HG03432 (cell line): ENCODE data around the gene DTL.

Experiments
- ATAC-seq: cut with Tn5 transposase; IDR thresholded peaks from one replicate; pipeline ENCODE4 v1.9.1; 2021; ENCODE audit warnings: mild to moderate bottlenecking, moderate library complexity; ENCODE audit not compliant: unreplicated experiment

Gene DTL

DNA sequence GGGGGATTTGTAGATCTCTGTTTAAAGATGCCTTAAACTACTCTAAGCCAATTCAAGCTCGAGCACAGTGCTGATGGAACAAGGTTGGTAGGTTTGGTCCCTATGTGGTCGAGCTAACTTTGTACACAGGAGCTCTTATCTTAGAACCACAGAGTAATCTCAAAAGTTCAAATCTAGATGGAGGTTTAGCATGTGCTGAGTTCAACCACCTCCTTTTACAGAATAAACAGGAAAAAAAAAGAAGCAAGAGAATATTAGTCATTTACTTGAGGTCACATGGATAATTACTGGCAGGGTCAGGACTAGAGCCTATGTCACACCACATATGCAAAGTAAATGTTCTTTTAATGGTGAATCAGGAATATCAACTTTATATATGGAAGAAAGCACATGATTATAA, 86.2 kb downstream of the DTL start:
- ATAC-seq: no peak

GRCh38 chr1:212124690-212125582, 89.4 kb downstream of the DTL start:
- ATAC-seq: no peak

DNA sequence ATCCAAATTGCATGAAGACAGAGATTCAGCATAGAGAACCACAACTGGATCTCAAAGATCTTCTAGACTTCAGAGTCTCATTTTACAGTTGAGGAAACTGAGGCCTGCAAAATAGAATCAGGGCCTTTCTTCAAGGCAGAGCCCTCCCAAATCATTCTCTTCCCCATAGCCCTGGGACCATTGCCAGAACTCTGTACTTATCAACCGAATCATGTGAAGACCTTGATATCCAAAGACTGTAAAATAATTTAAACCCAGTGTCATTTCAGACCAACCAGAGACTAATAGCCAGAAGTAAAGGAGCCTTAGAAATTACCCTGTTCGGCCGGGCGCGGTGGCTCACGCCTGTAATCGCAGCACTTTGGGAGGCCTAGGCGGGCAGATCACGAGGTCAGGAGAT, 90.1 kb downstream of the DTL start:
- no peak for ATAC-seq

GRCh38 chr1:212127221-212127620, 91.7 kb downstream of the DTL start:
- no peak for ATAC-seq

GRCh38 chr1:212129781-212130180, 94.2 kb downstream of the DTL start:
- no peak for ATAC-seq

GRCh38 chr1:212132025-212132424, 96.5 kb downstream of the DTL start:
- no peak for ATAC-seq

GRCh38 chr1:212133319-212133718, 97.8 kb downstream of the DTL start:
- no peak for ATAC-seq

- ATAC-seq: no peak
These were observed 99.6 kb downstream of the DTL start for GRCh38 chr1:212135166-212135565.

DNA sequence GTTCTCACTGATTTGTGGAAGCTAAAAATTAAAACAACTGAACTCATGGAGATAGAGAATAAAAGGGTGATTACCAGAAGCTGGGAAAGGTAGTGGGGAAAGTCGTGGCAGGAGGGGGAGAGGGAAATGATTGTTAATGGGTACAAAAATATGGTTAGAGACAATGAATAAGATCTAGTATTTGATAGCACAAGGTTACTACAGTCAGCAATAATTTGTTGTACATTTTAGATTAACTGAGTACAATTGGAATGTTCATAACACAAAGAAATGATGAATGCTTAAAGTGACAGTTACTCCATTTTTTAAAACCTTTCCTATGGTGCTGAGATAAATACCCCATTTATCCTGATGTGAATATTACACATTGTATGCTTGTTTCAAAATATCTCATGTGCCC, 102.3 kb downstream of the DTL start:
- ATAC-seq: no peak

DNA sequence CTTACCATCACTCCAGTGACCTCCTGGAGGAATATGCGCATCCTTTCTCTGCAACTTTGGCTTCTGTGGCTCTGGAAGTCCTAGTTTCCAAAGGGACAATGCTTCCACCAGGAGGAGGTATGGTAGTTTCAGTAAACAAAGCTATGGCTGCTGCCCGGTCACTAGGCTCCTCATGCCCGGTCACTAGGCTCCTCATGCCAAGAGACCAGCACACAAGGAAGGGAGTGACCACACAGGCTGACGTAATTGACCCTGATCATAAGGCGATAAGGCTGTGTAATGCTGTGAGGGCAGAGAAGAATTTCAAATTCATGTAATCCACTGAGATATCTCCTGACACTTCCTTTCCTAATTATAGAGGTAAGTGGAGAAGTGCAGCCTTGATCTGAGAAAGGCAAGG, 102.9 kb downstream of the DTL start:
- ATAC-seq: no peak

GRCh38 chr1:212139526-212140135, 104.1 kb downstream of the DTL start:
- no peak for ATAC-seq

- no peak for ATAC-seq
These were observed 105.9 kb downstream of the DTL start for GRCh38 chr1:212141404-212141803.

DNA sequence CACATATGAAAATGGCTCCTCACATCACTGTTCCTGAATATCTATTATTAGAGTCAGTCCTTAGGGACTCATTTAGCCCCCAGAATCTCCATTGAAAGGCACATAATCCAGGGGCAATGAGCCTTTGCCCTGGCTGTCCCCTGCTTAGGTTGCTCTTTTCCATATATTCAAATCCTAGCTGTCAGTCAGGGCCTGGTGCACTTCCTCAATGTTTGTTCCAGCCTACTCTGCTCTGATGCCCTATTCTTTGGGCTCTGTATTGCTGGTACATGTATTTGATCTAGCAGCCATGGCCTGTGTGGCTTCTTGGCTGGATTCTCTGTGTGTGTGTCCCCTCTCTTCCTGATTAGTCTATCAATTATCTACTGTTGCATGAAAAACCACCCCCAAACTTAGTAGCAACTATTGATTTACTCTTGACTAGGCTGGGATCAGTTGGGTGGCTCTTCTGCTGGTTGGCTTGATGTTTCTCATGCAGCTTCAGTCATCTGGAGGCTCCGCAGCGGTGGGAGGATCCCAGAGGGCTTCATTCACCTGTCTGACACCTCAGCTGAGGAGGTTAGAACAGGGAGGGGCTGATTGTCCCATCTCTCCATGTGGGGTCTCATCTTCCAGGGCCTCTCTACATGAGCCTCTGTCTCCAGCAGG, 107.5 kb downstream of the DTL start:
- no peak for ATAC-seq

GRCh38 chr1:212147581-212148033, 112.1 kb downstream of the DTL start:
- no peak for ATAC-seq

DNA sequence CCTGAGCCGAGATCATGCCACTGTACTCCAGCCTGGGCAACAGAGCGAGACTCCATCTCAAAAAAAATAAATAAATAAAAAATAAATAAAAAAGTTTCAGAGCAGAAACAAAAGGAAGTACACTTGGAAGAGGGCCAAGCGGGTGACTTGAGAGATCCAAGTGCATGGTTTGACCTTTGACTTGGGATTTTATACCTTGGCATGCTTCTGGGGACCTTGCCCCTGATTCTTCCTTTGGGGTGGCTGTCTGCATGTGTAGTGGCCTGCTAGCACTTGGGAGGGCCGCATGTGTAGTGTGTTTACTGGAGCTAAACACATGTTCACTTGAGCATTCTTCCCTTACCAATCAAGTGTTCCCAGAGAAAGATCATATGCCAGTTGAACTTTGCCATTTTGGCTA, 114.0 kb downstream of the DTL start:
- no peak for ATAC-seq

- ATAC-seq: no peak
These were observed 116.8 kb downstream of the DTL start for GRCh38 chr1:212152308-212152693.

DNA sequence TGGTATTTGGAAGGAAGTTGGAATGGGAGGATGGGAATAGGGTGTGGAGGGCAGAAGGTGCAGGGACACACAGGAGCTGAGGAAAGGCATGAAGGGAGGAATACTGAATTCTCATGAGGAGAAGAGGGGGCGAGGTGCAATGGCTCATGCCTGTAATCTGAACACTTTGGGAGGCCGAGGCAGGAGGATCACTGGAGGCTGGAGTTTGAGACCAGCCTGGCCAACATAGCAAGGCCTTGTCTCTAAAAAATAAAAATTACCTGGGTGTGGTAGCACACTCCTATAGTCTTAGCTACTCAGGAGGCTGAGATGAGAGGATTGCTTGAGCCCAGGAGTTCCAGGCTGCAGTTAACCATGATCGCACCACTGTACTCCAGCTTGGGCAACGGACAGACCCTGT, 117.3 kb downstream of the DTL start:
- ATAC-seq: no peak

GRCh38 chr1:212153635-212154034, 118.1 kb downstream of the DTL start:
- no peak for ATAC-seq
